ENCODE measurements around the gene MSI2. TPM values are rescaled to one million over a fixed set of nuclear protein-coding genes. Genes with fewer than 3 reads are reported as not detected.

The MSI2 gene
- total RNA-seq, 1 donor from 2014 or later = 21.1 TPM

- peaks cover 1% of the 10 kb centered on the region for H3K36me3 ChIP-seq (ENCODE audit: control insufficient read depth, insufficient read depth, low read length)
- FAIRE-seq = no peak
Observed at GRCh38 chr17:57559226-57559625, 302.9 kb downstream of the MSI2 start.

GRCh38 chr17:57559634-57560318 lies 303.5 kb downstream of the MSI2 start:
- no peaks in the 10 kb centered on the region for H3K27me3 ChIP-seq (ENCODE audit: control insufficient read depth, insufficient read depth, low read length)
- no peak for DNase-seq (ENCODE audit: low read depth)
- H3K36me3 ChIP-seq (ENCODE audit: control insufficient read depth, insufficient read depth, low read length) = peaks cover 1% of the 10 kb centered on the region
- no peak for FAIRE-seq
- TF ChIP-seq CTCF (IDR thresholded peaks at IDR 0.05; ENCODE audit: insufficient read depth, low read length, severe bottlenecking) = no peak
- H3K4me3 ChIP-seq (ENCODE audit: low read depth, low read length) = no peak overlapping the region

More at GRCh38 chr17:57559226-57559625, 302.9 kb downstream of the MSI2 start:
- no peak for TF ChIP-seq CTCF (IDR thresholded peaks at IDR 0.05; ENCODE audit: insufficient read depth, low read length, severe bottlenecking)
- DNase-seq (ENCODE audit: low read depth) = no peak
- Histone ChIP-seq H3K4me3 (ENCODE audit: low read depth, low read length) (no peak overlapping the region), H3K27me3 (ENCODE audit: control insufficient read depth, insufficient read depth, low read length) (no peaks in the 10 kb centered on the region)

DNA sequence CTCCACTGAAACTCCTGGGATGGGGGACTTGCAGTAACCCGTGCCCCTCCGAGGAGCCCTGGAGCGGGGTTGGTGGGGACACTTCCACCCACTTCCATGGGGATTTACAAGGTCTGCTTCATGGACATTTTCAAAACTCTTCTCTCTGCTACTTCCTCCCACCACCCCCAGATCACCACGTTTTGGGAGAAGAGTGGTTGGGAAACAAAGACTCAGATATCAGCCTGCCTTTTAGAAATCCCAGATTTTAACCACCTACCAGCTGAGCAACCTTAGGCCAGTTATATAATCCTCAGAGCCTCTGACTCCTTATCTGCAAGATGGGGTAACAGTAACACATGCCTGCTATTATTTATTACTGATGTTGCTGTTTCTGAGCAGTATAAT lies 304.0 kb downstream of the MSI2 start:
- H3K36me3 ChIP-seq (ENCODE audit: control insufficient read depth, insufficient read depth, low read length) = peaks cover 1% of the 10 kb centered on the region
- TF ChIP-seq CTCF (IDR thresholded peaks at IDR 0.05; ENCODE audit: insufficient read depth, low read length, severe bottlenecking) = no peak
- H3K27me3 ChIP-seq (ENCODE audit: control insufficient read depth, insufficient read depth, low read length) = no peaks in the 10 kb centered on the region
- H3K4me3 ChIP-seq (ENCODE audit: low read depth, low read length) = no peak overlapping the region
- DNase-seq (ENCODE audit: low read depth) = no peak
- no peak for FAIRE-seq

DNA sequence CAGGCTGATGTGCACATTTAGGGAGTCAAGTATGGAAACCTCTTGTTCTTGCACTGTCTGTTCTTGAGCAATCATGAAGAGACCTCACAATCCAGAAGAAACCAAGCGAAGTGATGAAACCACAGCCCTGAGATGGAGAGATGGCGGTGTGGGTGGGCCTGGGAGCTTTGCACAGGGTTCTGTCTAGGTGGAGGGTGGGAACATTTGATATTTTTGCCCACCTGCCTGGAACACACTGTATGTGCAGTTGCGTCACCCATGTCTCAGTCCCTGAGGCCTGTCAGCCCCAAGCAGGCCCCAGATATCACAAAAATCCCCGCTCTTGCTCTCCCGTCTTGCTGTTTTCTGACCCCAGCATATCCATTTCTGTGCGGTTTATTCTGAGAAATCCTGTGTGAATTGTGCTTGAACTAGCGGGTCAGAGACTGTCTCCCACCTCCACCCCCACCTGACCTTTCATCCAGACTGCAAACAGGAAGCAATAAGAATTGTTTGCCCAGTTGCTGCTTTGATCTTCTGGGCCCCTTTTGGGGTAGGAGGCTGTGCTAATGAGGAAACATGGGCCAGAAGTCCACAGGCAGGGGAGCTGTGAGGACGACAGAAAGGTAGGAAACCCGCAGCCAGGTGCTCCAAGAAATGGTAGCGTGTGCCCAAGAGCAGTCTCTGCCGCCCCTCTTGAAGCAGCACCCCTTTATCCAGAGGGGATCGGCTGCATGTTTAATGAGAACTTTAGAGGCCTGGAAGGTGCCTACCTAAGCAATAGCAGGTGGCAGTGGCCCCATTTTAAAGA lies 304.9 kb downstream of the MSI2 start:
- DNase-seq (ENCODE audit: low read depth) (no peak), FAIRE-seq (no peak)
- H3K4me3 ChIP-seq (ENCODE audit: low read depth, low read length) = no peak overlapping the region
- no peak for TF ChIP-seq CTCF (IDR thresholded peaks at IDR 0.05; ENCODE audit: insufficient read depth, low read length, severe bottlenecking)
- H3K36me3 ChIP-seq (ENCODE audit: control insufficient read depth, insufficient read depth, low read length) = peaks cover 1% of the 10 kb centered on the region
- no peaks in the 10 kb centered on the region for H3K27me3 ChIP-seq (ENCODE audit: control insufficient read depth, insufficient read depth, low read length)

DNA sequence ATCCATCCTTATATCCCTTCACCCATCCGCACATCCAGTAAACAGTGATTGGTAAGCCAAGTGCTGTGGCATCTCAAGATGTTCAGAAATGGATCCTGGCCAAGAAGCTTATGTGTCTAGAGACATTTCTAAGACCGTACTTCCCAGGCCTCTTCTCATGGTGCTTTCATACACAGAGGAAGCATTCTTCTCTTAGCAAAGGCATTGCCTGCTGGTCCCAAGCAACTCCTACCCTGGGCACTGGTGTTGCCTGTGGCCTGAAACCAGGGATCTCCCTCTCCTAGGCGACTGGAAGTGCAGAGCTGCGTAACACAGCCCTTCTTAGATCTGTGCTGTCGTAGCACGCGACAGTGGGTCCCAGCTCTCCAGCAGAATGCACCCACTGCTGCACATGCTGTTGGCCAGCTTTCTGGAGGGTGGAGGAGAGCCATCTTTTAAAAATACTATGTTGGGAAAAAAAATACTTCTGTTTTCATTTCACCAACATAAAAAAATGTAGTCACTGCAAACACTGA lies 305.9 kb downstream of the MSI2 start:
- H3K27me3 ChIP-seq (ENCODE audit: control insufficient read depth, insufficient read depth, low read length) = no peaks in the 10 kb centered on the region
- TF ChIP-seq CTCF (IDR thresholded peaks at IDR 0.05; ENCODE audit: insufficient read depth, low read length, severe bottlenecking) = no peak
- H3K36me3 ChIP-seq (ENCODE audit: control insufficient read depth, insufficient read depth, low read length) = peaks cover 1% of the 10 kb centered on the region
- DNase-seq (ENCODE audit: low read depth) (no peak), FAIRE-seq (no peak)
- H3K4me3 ChIP-seq (ENCODE audit: low read depth, low read length) = no peak overlapping the region

Data from bronchial epithelial cell (primary cell).